ENCODE data around the gene IPO5. TPM values are rescaled to one million over a fixed set of nuclear protein-coding genes. Genes with fewer than 3 reads are reported as not detected.

Gene IPO5
- total and polyA plus RNA-seq, 2 donors from 2014 or later, result 32.2 to 92.0 TPM

DNA sequence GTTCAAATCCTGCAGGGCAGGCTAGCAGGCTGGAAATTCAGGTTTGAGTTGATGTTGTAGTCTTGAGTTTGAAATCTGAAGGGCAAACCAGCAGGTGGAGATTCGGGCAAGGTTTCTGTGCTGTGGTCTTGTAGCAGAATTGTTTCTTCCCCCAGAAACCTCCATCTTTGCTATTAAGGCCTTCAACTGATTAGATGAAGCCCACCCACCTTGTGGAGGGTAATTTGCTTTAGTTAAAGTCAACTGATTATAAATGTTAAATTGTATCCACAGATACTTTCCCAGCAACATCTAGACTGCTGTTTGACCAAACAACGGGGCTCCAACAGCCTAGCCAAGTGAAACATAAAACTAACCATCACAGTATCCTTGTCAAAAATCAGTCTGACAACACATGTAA, 9.4 kb downstream of the IPO5 start:
- H3K27ac ChIP-seq (ENCODE audit: low read depth in 2 of 2, low read length in 2 of 2), result no peak overlapping the region
- FAIRE-seq, result no peak

DNA sequence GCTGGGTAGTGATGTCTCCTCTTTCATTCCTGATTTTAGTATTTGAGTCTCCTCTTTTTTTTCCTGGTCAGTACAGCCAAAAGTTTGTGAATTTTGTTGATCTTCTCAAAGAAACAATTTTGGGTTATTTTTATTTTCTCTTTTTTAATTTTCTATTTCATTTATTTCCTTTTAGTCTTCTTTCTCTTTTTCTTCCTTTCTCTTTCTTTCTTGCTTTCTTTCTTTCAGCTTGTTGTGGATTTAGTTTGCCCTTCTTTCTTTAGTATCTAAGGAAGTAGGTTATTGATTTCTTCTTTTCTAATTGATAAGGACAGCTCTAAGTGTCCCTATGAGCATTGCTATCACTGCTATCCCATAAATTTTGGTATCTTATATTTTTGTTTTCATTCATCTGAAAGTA, 13.8 kb downstream of the IPO5 start:
- no peaks in the 10 kb centered on the region for H3K27me3 ChIP-seq (ENCODE audit: control insufficient read depth, insufficient read depth, low read length)
- no peaks in the 10 kb centered on the region for H3K9me3 ChIP-seq (ENCODE audit: control insufficient read depth in 2 of 3, insufficient read depth in 1 of 3, low read length in 3 of 3)
- no peaks in the 10 kb centered on the region for H3K36me3 ChIP-seq (ENCODE audit: control insufficient read depth in 2 of 3, insufficient read depth in 3 of 3, low read length in 3 of 3)
- no peak overlapping the region for H3K9ac ChIP-seq (ENCODE audit: low read length in 3 of 3)
- H3K27ac ChIP-seq (ENCODE audit: low read depth in 2 of 2, low read length in 2 of 2), result no peak overlapping the region
- H3K4me3 ChIP-seq (ENCODE audit: low read length in 3 of 3), result no peak overlapping the region
- no peaks in the 10 kb centered on the region for H3K4me1 ChIP-seq (ENCODE audit: control insufficient read depth in 2 of 3, insufficient read depth in 2 of 3, low read depth in 1 of 3, low read length in 3 of 3)
- DNase-seq (no peak), FAIRE-seq (no peak)
- TF ChIP-seq, protein P1, sequence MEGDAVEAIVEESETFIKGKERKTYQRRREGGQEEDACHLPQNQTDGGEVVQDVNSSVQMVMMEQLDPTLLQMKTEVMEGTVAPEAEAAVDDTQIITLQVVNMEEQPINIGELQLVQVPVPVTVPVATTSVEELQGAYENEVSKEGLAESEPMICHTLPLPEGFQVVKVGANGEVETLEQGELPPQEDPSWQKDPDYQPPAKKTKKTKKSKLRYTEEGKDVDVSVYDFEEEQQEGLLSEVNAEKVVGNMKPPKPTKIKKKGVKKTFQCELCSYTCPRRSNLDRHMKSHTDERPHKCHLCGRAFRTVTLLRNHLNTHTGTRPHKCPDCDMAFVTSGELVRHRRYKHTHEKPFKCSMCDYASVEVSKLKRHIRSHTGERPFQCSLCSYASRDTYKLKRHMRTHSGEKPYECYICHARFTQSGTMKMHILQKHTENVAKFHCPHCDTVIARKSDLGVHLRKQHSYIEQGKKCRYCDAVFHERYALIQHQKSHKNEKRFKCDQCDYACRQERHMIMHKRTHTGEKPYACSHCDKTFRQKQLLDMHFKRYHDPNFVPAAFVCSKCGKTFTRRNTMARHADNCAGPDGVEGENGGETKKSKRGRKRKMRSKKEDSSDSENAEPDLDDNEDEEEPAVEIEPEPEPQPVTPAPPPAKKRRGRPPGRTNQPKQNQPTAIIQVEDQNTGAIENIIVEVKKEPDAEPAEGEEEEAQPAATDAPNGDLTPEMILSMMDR (IDR thresholded peaks at IDR 0.05; ENCODE audit: borderline replicate concordance, extremely low read depth, insufficient read depth), result no peak
- intact Hi-C loops (cut with DNase I), result no loop called here

More for the DNA sequence above, 9.4 kb downstream of the IPO5 start:
- no peak for DNase-seq
- H3K4me1 ChIP-seq (ENCODE audit: control insufficient read depth in 2 of 3, insufficient read depth in 2 of 3, low read depth in 1 of 3, low read length in 3 of 3), result no peaks in the 10 kb centered on the region
- H3K4me3 ChIP-seq (ENCODE audit: low read length in 3 of 3), result no peak overlapping the region
- TF ChIP-seq, protein P1 (IDR thresholded peaks at IDR 0.05; ENCODE audit: borderline replicate concordance, extremely low read depth, insufficient read depth), result no peak
- H3K9ac ChIP-seq (ENCODE audit: low read length in 3 of 3), result no peak overlapping the region
- intact Hi-C loops (cut with DNase I), result no loop called here
- H3K36me3 ChIP-seq (ENCODE audit: control insufficient read depth in 2 of 3, insufficient read depth in 3 of 3, low read length in 3 of 3), result no peaks in the 10 kb centered on the region
- H3K27me3 ChIP-seq (ENCODE audit: control insufficient read depth, insufficient read depth, low read length), result no peaks in the 10 kb centered on the region
- no peaks in the 10 kb centered on the region for H3K9me3 ChIP-seq (ENCODE audit: control insufficient read depth in 2 of 3, insufficient read depth in 1 of 3, low read length in 3 of 3)

DNA sequence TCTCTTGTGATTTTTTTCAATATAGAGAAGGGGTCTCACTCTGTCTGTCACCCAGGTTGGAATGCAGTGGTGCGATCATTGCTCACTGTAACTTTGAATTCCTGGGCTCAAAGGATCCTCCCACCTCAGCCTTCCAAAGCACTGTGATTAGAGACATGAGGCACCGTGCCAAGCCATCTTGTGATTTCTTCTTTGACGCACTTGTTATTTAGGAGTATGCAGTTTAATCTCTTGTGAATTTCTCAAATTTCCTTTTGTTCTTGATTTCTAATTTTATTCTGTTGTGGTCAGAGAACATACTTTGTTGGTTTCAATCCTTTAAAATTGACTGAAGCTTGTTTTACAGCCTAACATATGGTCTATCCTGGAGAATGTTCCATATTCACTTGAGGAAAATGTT, 14.5 kb downstream of the IPO5 start:
- no peak for DNase-seq
- no peak for FAIRE-seq
- Histone ChIP-seq H3K27ac (ENCODE audit: low read depth in 2 of 2, low read length in 2 of 2) (no peak overlapping the region), H3K9ac (ENCODE audit: low read length in 3 of 3) (no peak overlapping the region), H3K27me3 (ENCODE audit: control insufficient read depth, insufficient read depth, low read length) (no peaks in the 10 kb centered on the region), H3K4me1 (ENCODE audit: control insufficient read depth in 2 of 3, insufficient read depth in 2 of 3, low read depth in 1 of 3, low read length in 3 of 3) (no peaks in the 10 kb centered on the region), H3K4me3 (ENCODE audit: low read length in 3 of 3) (no peak overlapping the region), H3K9me3 (ENCODE audit: control insufficient read depth in 2 of 3, insufficient read depth in 1 of 3, low read length in 3 of 3) (no peaks in the 10 kb centered on the region), H3K36me3 (ENCODE audit: control insufficient read depth in 2 of 3, insufficient read depth in 3 of 3, low read length in 3 of 3) (no peaks in the 10 kb centered on the region)
- intact Hi-C loops (cut with DNase I), result no loop called here
- TF ChIP-seq, protein P1 (IDR thresholded peaks at IDR 0.05; ENCODE audit: borderline replicate concordance, extremely low read depth, insufficient read depth), result no peak

DNA sequence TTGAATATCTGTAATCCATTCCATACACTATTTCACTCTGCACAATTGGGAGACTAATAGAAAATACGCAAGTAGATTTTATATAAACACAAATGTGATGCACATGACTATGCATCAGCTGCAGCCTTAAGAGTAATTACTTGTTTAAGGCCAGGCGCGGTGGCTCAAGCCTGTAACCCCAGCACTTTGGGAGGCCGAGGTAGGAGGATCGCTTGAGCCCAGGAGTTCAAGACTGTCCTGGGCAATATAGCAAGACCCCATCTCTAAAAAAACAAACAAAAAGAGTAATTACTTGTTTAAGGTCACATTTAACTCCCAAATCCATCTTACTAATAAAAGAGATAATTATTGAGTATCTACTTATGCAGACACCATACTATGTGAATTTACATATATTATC, 18.0 kb downstream of the IPO5 start:
- no peak for FAIRE-seq
- no peak for DNase-seq
- Histone ChIP-seq H3K27me3 (ENCODE audit: control insufficient read depth, insufficient read depth, low read length) (no peaks in the 10 kb centered on the region), H3K27ac (ENCODE audit: low read depth in 2 of 2, low read length in 2 of 2) (no peak overlapping the region), H3K4me3 (ENCODE audit: low read length in 3 of 3) (no peak overlapping the region), H3K36me3 (ENCODE audit: control insufficient read depth in 2 of 3, insufficient read depth in 3 of 3, low read length in 3 of 3) (no peaks in the 10 kb centered on the region), H3K4me1 (ENCODE audit: control insufficient read depth in 2 of 3, insufficient read depth in 2 of 3, low read depth in 1 of 3, low read length in 3 of 3) (peaks cover 0 to 4% (median 0%) of the 10 kb centered on the region in 3 donors), H3K9ac (ENCODE audit: low read length in 3 of 3) (no peak overlapping the region), H3K9me3 (ENCODE audit: control insufficient read depth in 2 of 3, insufficient read depth in 1 of 3, low read length in 3 of 3) (no peaks in the 10 kb centered on the region)
- TF ChIP-seq, protein P1 (IDR thresholded peaks at IDR 0.05; ENCODE audit: borderline replicate concordance, extremely low read depth, insufficient read depth), result no peak
- intact Hi-C loops (cut with DNase I), result no loop called here
